Body of pancreas (tissue), 4 donors: ENCODE measurements around the gene CD55.

Source experiments
- CTCF ChIP-seq, 7 experiments: fragments of 450-650 bp in 4 of 7; fragments of 200-600 bp in 3 of 7; sonication (generic) in 3 of 7; IDR thresholded peaks; one replicate each; pipeline ENCODE4 v1.5.1; 2016 to 2019; ENCODE audit warnings: antibody characterized with exemption in 7 of 7
- POLR2A ChIP-seq, 3 donors: fragments of 450-650 bp; IDR thresholded peaks; one replicate each; pipeline ENCODE4 v1.6.1; 2016; ENCODE audit warnings: antibody characterized with exemption in 3 of 3, mild to moderate bottlenecking in 2 of 3

- no peak for TF ChIP-seq POLR2A (IDR thresholded peaks at IDR 0.05)
- no peak for TF ChIP-seq CTCF (IDR thresholded peaks at IDR 0.05)
Measured at GRCh38 chr1:207314816-207315215, 6.7 kb upstream of the CD55 start.
